HepG2 (cell line): ENCODE data around the gene PRSS23. TPM values are rescaled to one million over a fixed set of nuclear protein-coding genes. Genes with fewer than 3 reads are reported as not detected.

Source experiments
- ATAC-seq: fragments of 200-7000 bp; cut with Tn5 transposase; 3 replicates; pipeline ENCODE4 v1.9.1; 2020; ENCODE audit warnings: mild to moderate bottlenecking, moderate library complexity
- BruUV-seq: library from RNA; stranded (reverse); fragments of 400-500 nt; replicated peaks from 2 replicates; lab custom pipeline; 2021; lab: Mats Ljungman, UMichigan
- CTCF ChIA-PET: fragments of 300-600 bp; formaldehyde crosslinking; extraction: SDS; loops from one replicate; lab custom pipeline; 2021; ENCODE audit warnings: low total read pairs, inconsistent platforms, low intra/inter-chr PET ratio; lab: Yijun Ruan, JAX
- POLR2A ChIA-PET: fragments of 350-600 bp; sonication (Branson Sonifier 250); formaldehyde crosslinking; loops from one replicate; lab custom pipeline; 2020; ENCODE audit warnings: antibody characterized with exemption, inconsistent platforms; lab: Yijun Ruan, JAX
- DNase-seq: peaks from one replicate; pipeline ENCODE4 v3.0.0-alpha.2; 2015; ENCODE audit warnings: low spot score
- FAIRE-seq: peaks from 3 replicates; lab custom pipeline; 2011; peaks lifted over from hg19 to GRCh38; lab: Jason Lieb, UNC
- H2AFZ ChIP-seq: one replicate; pipeline ENCODE4 v1.6.1; 2011; ENCODE audit warnings: low read length, inconsistent platforms
- H3K27ac ChIP-seq: fragments of 300-600 bp; 3 replicates; pipeline ENCODE4 v1.8.0; 2011; ENCODE audit warnings: mixed run types, mild to moderate bottlenecking, mixed read lengths, low read length, inconsistent platforms; ENCODE audit not compliant: insufficient read depth; ENCODE audit errors: extremely low read length
- H3K27me3 ChIP-seq, 2 experiments: fragments of 200-600 bp in 1 of 2; 2 replicates in 1 of 2; 3 replicates in 1 of 2; pipeline versions ENCODE4 v1.6.0 to v1.8.0; 2011; ENCODE audit warnings: low read length in 2 of 2, mild to moderate bottlenecking in 2 of 2, moderate library complexity in 2 of 2, inconsistent platforms in 1 of 2; ENCODE audit not compliant: insufficient read depth in 2 of 2, control insufficient read depth in 1 of 2
- H3K36me3 ChIP-seq, 2 experiments: fragments of 200-600 bp in 1 of 2; replicated peaks in 1 of 2; 2 replicates in 1 of 2; 3 replicates in 1 of 2; pipeline versions ENCODE4 v1.5.1 to v1.8.0; 2011; ENCODE audit warnings: low read length in 2 of 2, inconsistent platforms in 1 of 2; ENCODE audit not compliant: insufficient read depth in 2 of 2, control insufficient read depth in 1 of 2
- H3K4me1 ChIP-seq: 2 replicates; pipeline ENCODE4 v1.5.1; 2012; ENCODE audit warnings: low read length, inconsistent platforms; ENCODE audit not compliant: insufficient read depth
- H3K4me2 ChIP-seq: 2 replicates; pipeline ENCODE4 v1.6.0; 2011; ENCODE audit warnings: low read depth, low read length, inconsistent platforms
- H3K4me3 ChIP-seq, 3 experiments: fragments of 200-600 bp in 1 of 3; sonication (generic), shearing (Covaris generic) in 1 of 3; replicated peaks in 1 of 3; 2 replicates each; pipeline ENCODE4 v1.5.1; 2011 to 2016; ENCODE audit warnings: low read length in 3 of 3, inconsistent platforms in 2 of 3, low read depth in 2 of 3, mild to moderate bottlenecking in 2 of 3, control low read depth in 1 of 3, mixed read lengths in 1 of 3; ENCODE audit not compliant: insufficient read depth in 1 of 3
- H3K79me2 ChIP-seq: one replicate; pipeline ENCODE4 v1.6.1; 2011; ENCODE audit warnings: low read length, inconsistent platforms; ENCODE audit not compliant: insufficient read depth
- H3K9ac ChIP-seq: 2 replicates; pipeline ENCODE4 v1.6.0; 2011; ENCODE audit warnings: mild to moderate bottlenecking, low read depth, low read length, inconsistent platforms; ENCODE audit not compliant: insufficient read depth
- H3K9me3 ChIP-seq: 2 replicates; pipeline ENCODE4 v1.5.1; 2012; ENCODE audit warnings: mild to moderate bottlenecking, low read length
- H4K20me1 ChIP-seq: 2 replicates; pipeline ENCODE4 v1.6.0; 2011; ENCODE audit warnings: inconsistent platforms, mild to moderate bottlenecking, low read length, moderate library complexity; ENCODE audit not compliant: insufficient read depth
- CENPT ChIP-seq: sonication (generic); formaldehyde crosslinking; IDR thresholded peaks from 2 replicates; pipeline ENCODE4 v1.8.0; 2022; ENCODE audit warnings: low read depth, mild to moderate bottlenecking, moderate library complexity, missing genetic modification reagents
- CHD2 ChIP-seq: IDR thresholded peaks from 2 replicates; pipeline ENCODE4 v1.6.1; 2011; ENCODE audit warnings: low read depth, low read length, improper control_type of control experiment
- ERF ChIP-seq: IDR thresholded peaks from 2 replicates; pipeline ENCODE4 v1.6.1; 2018; ENCODE audit warnings: missing biosample characterization, missing genetic modification reagents
- GZF1 ChIP-seq: sonication (generic); formaldehyde crosslinking; IDR thresholded peaks from 2 replicates; pipeline ENCODE4 v1.5.1; 2020; ENCODE audit warnings: mild to moderate bottlenecking, missing genetic modification reagents
- MEF2D ChIP-seq: sonication (generic); formaldehyde crosslinking; IDR thresholded peaks from 2 replicates; pipeline ENCODE4 v1.5.1; 2020; ENCODE audit warnings: mild to moderate bottlenecking, missing genetic modification reagents
- SP1 ChIP-seq, 2 experiments: fragments of 450-650 bp in 1 of 2; sonication (generic) in 1 of 2; formaldehyde crosslinking in 1 of 2; IDR thresholded peaks; 2 replicates each; pipeline versions ENCODE4 v1.4.0 to v1.6.1; 2016 to 2020; ENCODE audit warnings: missing genetic modification reagents in 1 of 2
- YEATS2 ChIP-seq: sonication (generic); formaldehyde crosslinking; IDR thresholded peaks from 2 replicates; pipeline ENCODE4 v1.4.0; 2020; ENCODE audit warnings: missing genetic modification reagents, borderline replicate concordance
- ZNF333 ChIP-seq: sonication (generic); formaldehyde crosslinking; IDR thresholded peaks from 2 replicates; pipeline ENCODE4 v1.4.0; 2020; ENCODE audit warnings: mild to moderate bottlenecking, missing genetic modification reagents, borderline replicate concordance
- ZNF496 ChIP-seq: sonication (generic); formaldehyde crosslinking; IDR thresholded peaks from 2 replicates; pipeline ENCODE4 v1.8.1; 2023; ENCODE audit warnings: mild to moderate bottlenecking, moderate library complexity, missing genetic modification reagents; ENCODE audit not compliant: insufficient replicate concordance
- WGBS: methylation state at CpG from one replicate; pipeline ENCODE4 v1.1.6; 2017; ENCODE audit warnings: low lambda C conversion rate; 5-methylcytosine and 5-hydroxymethylcytosine counted together
- in situ Hi-C: cut with HindIII; loops from 2 replicates; pipeline ENCODE4 v1.10.0; 2017; ENCODE audit warnings: low pct_unique_long_range_greater_than_20kb; ENCODE audit not compliant: extremely low pct_ligation_motif_present
- intact Hi-C: fragments of 100-400 bp; cut with micrococcal nuclease; formaldehyde crosslinking; loops from one replicate; pipeline ENCODE4 v1.10.0; 2022; ENCODE audit not compliant: unreplicated experiment
- polyA plus RNA-seq, 8 experiments: library from polyadenylated mRNA; depleted of rRNA in 3 of 8; stranded (reverse) in 7 of 8; unstranded in 1 of 8; fragments of >200 nt; fragmentation: Illumina TruSeq in 4 of 8; extraction: Trizol in 4 of 8; gene quantifications; 2 replicates each; pipeline versions ENCODE4 v1.2.1 to v1.2.3, GENCODE V29; 2011 to 2016; ENCODE audit warnings: low read depth in 4 of 8, missing spikeins in 1 of 8, mixed read lengths in 1 of 8; ENCODE audit not compliant: insufficient read depth in 1 of 8
- total RNA-seq, 5 experiments: library from RNA; depleted of rRNA; stranded (reverse); fragments of >200 nt; fragmentation: Illumina TruSeq; extraction: Trizol; gene quantifications; 2 replicates each; pipeline ENCODE4 v1.2.3, GENCODE V29; 2016; ENCODE audit warnings: low read depth in 1 of 5
- TF ChIP-seq, protein P1 (sequence below): sonication (generic); formaldehyde crosslinking; IDR thresholded peaks from 2 replicates; pipeline ENCODE4 v1.5.0; 2020; ENCODE audit warnings: mild to moderate bottlenecking, missing genetic modification reagents, borderline replicate concordance
- TF ChIP-seq, protein P2 (sequence below): sonication (generic); formaldehyde crosslinking; IDR thresholded peaks from 2 replicates; pipeline ENCODE4 v1.5.1; 2020; ENCODE audit warnings: missing genetic modification reagents, mild to moderate bottlenecking, borderline replicate concordance
- TF ChIP-seq, protein P3 (sequence below): sonication (generic); formaldehyde crosslinking; IDR thresholded peaks from 2 replicates; pipeline ENCODE4 v1.5.1; 2020; ENCODE audit warnings: mild to moderate bottlenecking, missing genetic modification reagents, borderline replicate concordance

PRSS23 gene
- total and polyA plus RNA-seq, 2 of the 13 experiments (the other 11 are each of a cell fraction or from before 2014, with no cell fraction given): 0.20 to 0.30 TPM

DNA sequence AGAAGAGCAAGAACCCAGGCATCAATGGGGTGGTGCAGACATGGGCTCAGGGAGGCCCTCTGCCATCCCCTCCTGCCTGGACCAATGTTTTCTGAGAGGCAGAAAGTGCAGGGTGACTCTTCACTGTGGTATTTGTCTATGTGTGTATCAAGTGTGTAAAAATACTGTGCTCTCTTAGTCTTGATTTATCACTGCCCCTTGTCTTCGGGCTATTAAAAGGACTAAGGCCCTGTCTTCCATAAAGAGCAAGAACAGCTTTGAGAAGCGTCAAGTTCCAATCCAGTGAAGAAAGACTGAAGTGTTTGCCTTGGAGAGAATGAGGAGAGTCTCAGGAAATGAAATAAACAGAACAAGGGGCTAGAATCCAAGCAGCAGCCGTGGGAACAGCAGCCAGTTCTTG is 14.4 kb downstream of the PRSS23 start:
- Histone ChIP-seq H2AFZ (no peak overlapping the region), H3K4me3 (no peak overlapping the region), H3K27ac (no peak overlapping the region), H3K27me3 (peaks cover 0 to 4% of the 10 kb centered on the region in 2 experiments; a peak in 2 of 5 replicates), H3K4me1 (no peaks in the 10 kb centered on the region), H3K36me3 (no peaks in the 10 kb centered on the region), H4K20me1 (no peaks in the 10 kb centered on the region), H3K79me2 (no peaks in the 10 kb centered on the region), H3K9me3 (no peaks in the 10 kb centered on the region), H3K4me2 (no peak overlapping the region), H3K9ac (no peak overlapping the region)
- ATAC-seq (no peak), DNase-seq (no peak), FAIRE-seq (no peak)
- intact Hi-C loops (no loop called here), in situ Hi-C loops (loop anchor here (5.0 to 25.0 kb wide), 2 partner anchors 357 to 452 kb away; partner anchors contain the start of gene CCDC81)
- POLR2A ChIA-PET: no interaction called here
- 0% methylated on average over 3 of the region's 3 CpGs for WGBS
- no TSS peak for BruUV-seq
- CTCF ChIA-PET: no interaction called here
- TF ChIP-seq, protein P1, sequence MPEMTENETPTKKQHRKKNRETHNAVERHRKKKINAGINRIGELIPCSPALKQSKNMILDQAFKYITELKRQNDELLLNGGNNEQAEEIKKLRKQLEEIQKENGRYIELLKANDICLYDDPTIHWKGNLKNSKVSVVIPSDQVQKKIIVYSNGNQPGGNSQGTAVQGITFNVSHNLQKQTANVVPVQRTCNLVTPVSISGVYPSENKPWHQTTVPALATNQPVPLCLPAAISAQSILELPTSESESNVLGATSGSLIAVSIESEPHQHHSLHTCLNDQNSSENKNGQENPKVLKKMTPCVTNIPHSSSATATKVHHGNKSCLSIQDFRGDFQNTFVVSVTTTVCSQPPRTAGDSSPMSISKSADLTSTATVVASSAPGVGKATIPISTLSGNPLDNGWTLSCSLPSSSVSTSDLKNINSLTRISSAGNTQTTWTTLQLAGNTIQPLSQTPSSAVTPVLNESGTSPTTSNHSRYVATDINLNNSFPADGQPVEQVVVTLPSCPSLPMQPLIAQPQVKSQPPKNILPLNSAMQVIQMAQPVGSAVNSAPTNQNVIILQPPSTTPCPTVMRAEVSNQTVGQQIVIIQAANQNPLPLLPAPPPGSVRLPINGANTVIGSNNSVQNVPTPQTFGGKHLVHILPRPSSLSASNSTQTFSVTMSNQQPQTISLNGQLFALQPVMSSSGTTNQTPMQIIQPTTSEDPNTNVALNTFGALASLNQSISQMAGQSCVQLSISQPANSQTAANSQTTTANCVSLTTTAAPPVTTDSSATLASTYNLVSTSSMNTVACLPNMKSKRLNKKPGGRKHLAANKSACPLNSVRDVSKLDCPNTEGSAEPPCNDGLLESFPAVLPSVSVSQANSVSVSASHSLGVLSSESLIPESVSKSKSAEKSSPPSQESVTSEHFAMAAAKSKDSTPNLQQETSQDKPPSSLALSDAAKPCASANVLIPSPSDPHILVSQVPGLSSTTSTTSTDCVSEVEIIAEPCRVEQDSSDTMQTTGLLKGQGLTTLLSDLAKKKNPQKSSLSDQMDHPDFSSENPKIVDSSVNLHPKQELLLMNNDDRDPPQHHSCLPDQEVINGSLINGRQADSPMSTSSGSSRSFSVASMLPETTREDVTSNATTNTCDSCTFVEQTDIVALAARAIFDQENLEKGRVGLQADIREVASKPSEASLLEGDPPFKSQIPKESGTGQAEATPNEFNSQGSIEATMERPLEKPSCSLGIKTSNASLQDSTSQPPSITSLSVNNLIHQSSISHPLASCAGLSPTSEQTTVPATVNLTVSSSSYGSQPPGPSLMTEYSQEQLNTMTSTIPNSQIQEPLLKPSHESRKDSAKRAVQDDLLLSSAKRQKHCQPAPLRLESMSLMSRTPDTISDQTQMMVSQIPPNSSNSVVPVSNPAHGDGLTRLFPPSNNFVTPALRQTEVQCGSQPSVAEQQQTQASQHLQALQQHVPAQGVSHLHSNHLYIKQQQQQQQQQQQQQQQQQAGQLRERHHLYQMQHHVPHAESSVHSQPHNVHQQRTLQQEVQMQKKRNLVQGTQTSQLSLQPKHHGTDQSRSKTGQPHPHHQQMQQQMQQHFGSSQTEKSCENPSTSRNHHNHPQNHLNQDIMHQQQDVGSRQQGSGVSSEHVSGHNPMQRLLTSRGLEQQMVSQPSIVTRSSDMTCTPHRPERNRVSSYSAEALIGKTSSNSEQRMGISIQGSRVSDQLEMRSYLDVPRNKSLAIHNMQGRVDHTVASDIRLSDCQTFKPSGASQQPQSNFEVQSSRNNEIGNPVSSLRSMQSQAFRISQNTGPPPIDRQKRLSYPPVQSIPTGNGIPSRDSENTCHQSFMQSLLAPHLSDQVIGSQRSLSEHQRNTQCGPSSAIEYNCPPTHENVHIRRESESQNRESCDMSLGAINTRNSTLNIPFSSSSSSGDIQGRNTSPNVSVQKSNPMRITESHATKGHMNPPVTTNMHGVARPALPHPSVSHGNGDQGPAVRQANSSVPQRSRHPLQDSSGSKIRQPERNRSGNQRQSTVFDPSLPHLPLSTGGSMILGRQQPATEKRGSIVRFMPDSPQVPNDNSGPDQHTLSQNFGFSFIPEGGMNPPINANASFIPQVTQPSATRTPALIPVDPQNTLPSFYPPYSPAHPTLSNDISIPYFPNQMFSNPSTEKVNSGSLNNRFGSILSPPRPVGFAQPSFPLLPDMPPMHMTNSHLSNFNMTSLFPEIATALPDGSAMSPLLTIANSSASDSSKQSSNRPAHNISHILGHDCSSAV: no peak
- TF ChIP-seq CENPT (CRISPR knock-in tag) (no peak), CHD2 (no peak), GZF1 (CRISPR knock-in tag) (no peak), MEF2D (CRISPR knock-in tag) (no peak), ZNF496 (CRISPR knock-in tag) (no peak), SP1 (IDR thresholded peaks at IDR 0.05) (no peak), SP1 (CRISPR knock-in tag; IDR thresholded peaks at IDR 0.05) (no peak), YEATS2 (CRISPR knock-in tag) (no peak), ERF (CRISPR knock-in tag) (no peak), ZNF333 (CRISPR knock-in tag) (no peak)
- TF ChIP-seq, protein P2, sequence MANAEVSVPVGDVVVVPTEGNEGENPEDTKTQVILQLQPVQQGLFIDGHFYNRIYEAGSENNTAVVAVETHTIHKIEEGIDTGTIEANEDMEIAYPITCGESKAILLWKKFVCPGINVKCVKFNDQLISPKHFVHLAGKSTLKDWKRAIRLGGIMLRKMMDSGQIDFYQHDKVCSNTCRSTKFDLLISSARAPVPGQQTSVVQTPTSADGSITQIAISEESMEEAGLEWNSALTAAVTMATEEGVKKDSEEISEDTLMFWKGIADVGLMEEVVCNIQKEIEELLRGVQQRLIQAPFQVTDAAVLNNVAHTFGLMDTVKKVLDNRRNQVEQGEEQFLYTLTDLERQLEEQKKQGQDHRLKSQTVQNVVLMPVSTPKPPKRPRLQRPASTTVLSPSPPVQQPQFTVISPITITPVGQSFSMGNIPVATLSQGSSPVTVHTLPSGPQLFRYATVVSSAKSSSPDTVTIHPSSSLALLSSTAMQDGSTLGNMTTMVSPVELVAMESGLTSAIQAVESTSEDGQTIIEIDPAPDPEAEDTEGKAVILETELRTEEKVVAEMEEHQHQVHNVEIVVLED (CRISPR knock-in tag): no peak
- TF ChIP-seq, protein P3, sequence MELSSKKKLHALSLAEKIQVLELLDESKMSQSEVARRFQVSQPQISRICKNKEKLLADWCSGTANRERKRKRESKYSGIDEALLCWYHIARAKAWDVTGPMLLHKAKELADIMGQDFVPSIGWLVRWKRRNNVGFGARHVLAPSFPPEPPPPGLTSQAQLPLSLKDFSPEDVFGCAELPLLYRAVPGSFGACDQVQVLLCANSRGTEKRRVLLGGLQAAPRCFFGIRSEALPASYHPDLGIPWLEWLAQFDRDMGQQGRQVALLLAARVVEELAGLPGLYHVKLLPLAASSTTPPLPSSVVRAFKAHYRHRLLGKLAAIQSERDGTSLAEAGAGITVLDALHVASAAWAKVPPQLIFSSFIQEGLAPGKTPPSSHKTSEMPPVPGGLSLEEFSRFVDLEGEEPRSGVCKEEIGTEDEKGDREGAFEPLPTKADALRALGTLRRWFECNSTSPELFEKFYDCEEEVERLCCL (CRISPR knock-in tag): no peak
